Stomach (tissue), 19 donors: Measurements from ENCODE around the gene DUS3L. TPM values are rescaled to one million over a fixed set of nuclear protein-coding genes. Genes with fewer than 3 reads are reported as not detected.

Experiments used
- DNase-seq, 2 donors: peaks; one replicate each; pipeline versions ENCODE4 v3.0.0 to v3.0.0-alpha.2; 2013 to 2019
- H3K27ac ChIP-seq, 5 donors: fragments of 200-600 bp in 4 of 5; sonication (generic) in 4 of 5; one replicate each; pipeline ENCODE4 v1.5.1; 2013 to 2019; ENCODE audit warnings: mild to moderate bottlenecking in 1 of 5, moderate library complexity in 1 of 5
- H3K27me3 ChIP-seq, 3 donors: fragments of 200-600 bp; sonication (generic); one replicate each; pipeline ENCODE4 v1.5.1; 2017 to 2019; ENCODE audit warnings: mixed run types in 1 of 3
- H3K36me3 ChIP-seq, 4 donors: fragments of 200-600 bp; sonication (generic); 1 replicate in 3 of 4; 2 replicates in 1 of 4; pipeline ENCODE4 v1.5.1; 2016 to 2019
- H3K4me1 ChIP-seq, 4 donors: fragments of 200-600 bp; sonication (generic); one replicate each; pipeline ENCODE4 v1.5.1; 2016 to 2019
- H3K4me3 ChIP-seq, 4 donors: fragments of 200-600 bp; sonication (generic) in 3 of 4; one replicate each; pipeline ENCODE4 v1.5.1; 2016 to 2019; ENCODE audit warnings: mild to moderate bottlenecking in 1 of 4
- H3K9me3 ChIP-seq, 4 donors: fragments of 200-600 bp; sonication (generic); one replicate each; pipeline ENCODE4 v1.5.1; 2016 to 2019
- EP300 ChIP-seq: sonication (generic); formaldehyde crosslinking; IDR thresholded peaks from one replicate; pipeline ENCODE4 v1.6.1; 2017; ENCODE audit warnings: antibody characterized with exemption
- POLR2A ChIP-seq, 4 donors: fragments of 450-650 bp; IDR thresholded peaks; one replicate each; pipeline ENCODE4 v1.6.1; 2016; ENCODE audit warnings: antibody characterized with exemption in 4 of 4, control low read depth in 2 of 4, mild to moderate bottlenecking in 1 of 4, moderate library complexity in 1 of 4
- POLR2AphosphoS5 ChIP-seq, 3 donors: sonication (generic); formaldehyde crosslinking; IDR thresholded peaks; one replicate each; pipeline ENCODE4 v1.6.1; 2016; ENCODE audit warnings: antibody characterized with exemption in 3 of 3
- WGBS, 5 donors: extraction: QIAGEN DNeasy Blood & Tissue Kit in 3 of 5; methylation state at CpG; one replicate each; pipeline versions ENCODE4 v1.1.5 to v1.1.7; 2013 to 2018; 5-methylcytosine and 5-hydroxymethylcytosine counted together
- intact Hi-C: fragments of 100-400 bp; cut with DNase I; formaldehyde crosslinking; loops from one replicate; pipeline ENCODE4 v1.15.1; 2023; ENCODE audit warnings: low total_unique reads
- long read RNA-seq, 10 donors: transcript quantifications; one replicate each; lab custom pipeline, GENCODE V29; 2026
- polyA plus RNA-seq, 3 donors: library from polyadenylated mRNA; stranded (reverse); fragments of 200-250 nt; gene quantifications; one replicate each; pipeline ENCODE4 v1.2.3, GENCODE V29; 2013
- total RNA-seq, 5 donors: library from RNA; depleted of rRNA; stranded (reverse); fragments of >200 nt; gene quantifications; one replicate each; pipeline versions ENCODE4 v1.1.0 to v1.2.3, GENCODE V29; 2014 to 2016
- TF ChIP-seq, protein P1 (sequence below), 7 experiments: fragments of 450-650 bp in 4 of 7; fragments of 200-600 bp in 3 of 7; sonication (generic) in 3 of 7; IDR thresholded peaks; one replicate each; pipeline ENCODE4 v1.5.1; 2016 to 2019; ENCODE audit warnings: antibody characterized with exemption in 7 of 7, control low read depth in 2 of 7, mild to moderate bottlenecking in 1 of 7
- donor health status: healthy with polysubstance abuse.
- donor health status: Bipolar disorder and iron deficiency.
- donor health status: healthy.

DUS3L gene, protein sequence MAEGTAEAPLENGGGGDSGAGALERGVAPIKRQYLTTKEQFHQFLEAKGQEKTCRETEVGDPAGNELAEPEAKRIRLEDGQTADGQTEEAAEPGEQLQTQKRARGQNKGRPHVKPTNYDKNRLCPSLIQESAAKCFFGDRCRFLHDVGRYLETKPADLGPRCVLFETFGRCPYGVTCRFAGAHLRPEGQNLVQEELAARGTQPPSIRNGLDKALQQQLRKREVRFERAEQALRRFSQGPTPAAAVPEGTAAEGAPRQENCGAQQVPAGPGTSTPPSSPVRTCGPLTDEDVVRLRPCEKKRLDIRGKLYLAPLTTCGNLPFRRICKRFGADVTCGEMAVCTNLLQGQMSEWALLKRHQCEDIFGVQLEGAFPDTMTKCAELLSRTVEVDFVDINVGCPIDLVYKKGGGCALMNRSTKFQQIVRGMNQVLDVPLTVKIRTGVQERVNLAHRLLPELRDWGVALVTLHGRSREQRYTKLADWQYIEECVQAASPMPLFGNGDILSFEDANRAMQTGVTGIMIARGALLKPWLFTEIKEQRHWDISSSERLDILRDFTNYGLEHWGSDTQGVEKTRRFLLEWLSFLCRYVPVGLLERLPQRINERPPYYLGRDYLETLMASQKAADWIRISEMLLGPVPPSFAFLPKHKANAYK
- 10 to 100 TPM; 25.2 to 67.5 (median 54.0) TPM for total RNA-seq
- 10 to 100 TPM; 28.9 to 42.6 (median 37.2) TPM for polyA plus RNA-seq
- long read RNA-seq, donor 1, partial matches to known transcripts: 0 of 5 reads
- long read RNA-seq, donor 1, other reads (novel, unspliced or antisense): 0 of 5 reads
- long read RNA-seq, donor 2, partial matches to known transcripts: 0 of 2 reads
- long read RNA-seq, donor 2, other reads (novel, unspliced or antisense): 0 of 2 reads
- long read RNA-seq, donor 3: 0 reads
- long read RNA-seq, donor 4: 0 reads
- long read RNA-seq, donor 5, partial matches to known transcripts: 0 of 1 reads
- long read RNA-seq, donor 5, other reads (novel, unspliced or antisense): 0 of 1 reads
- long read RNA-seq, donor 6, transcript DUS3L-201 (13 exons, 2,113 nt): major isoform, 7 of 11 reads
- long read RNA-seq, donor 6, partial matches to known transcripts: 0 of 11 reads
- long read RNA-seq, donor 6, other reads (novel, unspliced or antisense): 0 of 11 reads
- long read RNA-seq, donor 7, transcript DUS3L-201 (13 exons, 2,113 nt): major isoform, 6 of 7 reads
- long read RNA-seq, donor 7, partial matches to known transcripts: 0 of 7 reads
- long read RNA-seq, donor 7, other reads (novel, unspliced or antisense): 0 of 7 reads
- long read RNA-seq, donor 8, partial matches to known transcripts: 0 of 2 reads
- long read RNA-seq, donor 8, other reads (novel, unspliced or antisense): 0 of 2 reads
- long read RNA-seq, donor 9, partial matches to known transcripts: 0 of 3 reads
- long read RNA-seq, donor 9, other reads (novel, unspliced or antisense): 0 of 3 reads
- long read RNA-seq, donor 10: 0 reads

DNA sequence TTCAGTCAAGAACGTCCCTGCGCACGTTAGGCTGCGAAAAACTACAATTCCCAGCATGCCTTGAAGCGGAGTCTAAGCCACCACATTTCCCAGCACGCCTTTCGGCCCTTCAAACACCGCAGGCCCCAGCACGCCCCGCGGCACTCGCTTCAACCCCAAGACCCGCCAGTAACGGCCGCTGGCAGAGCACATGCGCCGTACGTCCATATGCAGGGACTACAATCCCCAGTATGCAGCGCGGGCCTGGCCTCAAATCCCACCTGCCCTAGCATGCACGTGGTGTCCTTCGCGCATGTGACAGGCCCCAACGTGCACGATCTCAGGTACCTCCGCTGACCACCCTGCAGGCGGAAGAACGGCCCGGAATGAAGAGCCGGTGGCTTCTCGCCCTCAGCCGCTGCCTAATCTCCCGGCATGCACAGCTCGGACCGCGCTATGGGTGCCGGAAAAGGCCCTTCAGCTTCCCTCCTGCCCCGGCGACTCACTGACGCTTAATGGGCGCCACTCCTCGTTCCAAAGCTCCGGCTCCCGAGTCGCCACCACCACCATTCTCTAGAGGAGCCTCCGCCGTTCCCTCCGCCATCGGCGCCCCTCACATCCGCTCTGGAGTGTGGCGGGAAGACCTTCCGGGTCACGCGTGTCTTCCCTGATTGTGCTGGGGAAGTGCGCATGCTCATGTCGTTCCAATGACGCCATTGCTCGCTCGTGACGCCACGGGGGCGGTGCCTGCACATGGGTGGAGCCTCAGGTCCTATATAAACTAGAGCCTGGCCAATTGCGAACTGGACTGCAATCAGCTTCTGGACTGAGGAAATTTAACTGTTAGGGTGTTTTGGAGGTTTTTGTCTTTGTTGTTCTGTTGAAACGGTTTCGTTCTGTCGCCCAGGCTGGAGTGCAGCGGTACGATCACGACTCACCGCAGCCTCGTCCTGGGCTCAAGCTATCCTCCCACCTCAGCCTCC lies at the start of gene DUS3L:
TSS of gene DUS3L (minus strand) at position 605 of the 962 bp plus-strand sequence. CDS start at position 583, 22 bp downstream.
- WGBS, 5 donors: 10 to 23% (median 10%) methylated on average over 30 to 72 of the region's 72 CpGs
- H3K4me1 ChIP-seq: peaks cover 7 to 23% (median 13%) of the 10 kb centered on the region in 4 donors
- no peaks in the 10 kb centered on the region for H3K9me3 ChIP-seq
- intact Hi-C loops: no loop called here
- H3K27me3 ChIP-seq: no peaks in the 10 kb centered on the region
- H3K4me3 ChIP-seq: peak within 1 kb of the TSS; percentile 79 to 92 (median 88)
- peaks cover 41 to 43% (median 43%) of the 10 kb centered on the region in 4 donors for H3K36me3 ChIP-seq
- DNase-seq: peak; percentile 98 to 99
- H3K27ac ChIP-seq: peak within 1 kb of the TSS; percentile 95 to 99 (median 99)
- TF ChIP-seq, protein P1, sequence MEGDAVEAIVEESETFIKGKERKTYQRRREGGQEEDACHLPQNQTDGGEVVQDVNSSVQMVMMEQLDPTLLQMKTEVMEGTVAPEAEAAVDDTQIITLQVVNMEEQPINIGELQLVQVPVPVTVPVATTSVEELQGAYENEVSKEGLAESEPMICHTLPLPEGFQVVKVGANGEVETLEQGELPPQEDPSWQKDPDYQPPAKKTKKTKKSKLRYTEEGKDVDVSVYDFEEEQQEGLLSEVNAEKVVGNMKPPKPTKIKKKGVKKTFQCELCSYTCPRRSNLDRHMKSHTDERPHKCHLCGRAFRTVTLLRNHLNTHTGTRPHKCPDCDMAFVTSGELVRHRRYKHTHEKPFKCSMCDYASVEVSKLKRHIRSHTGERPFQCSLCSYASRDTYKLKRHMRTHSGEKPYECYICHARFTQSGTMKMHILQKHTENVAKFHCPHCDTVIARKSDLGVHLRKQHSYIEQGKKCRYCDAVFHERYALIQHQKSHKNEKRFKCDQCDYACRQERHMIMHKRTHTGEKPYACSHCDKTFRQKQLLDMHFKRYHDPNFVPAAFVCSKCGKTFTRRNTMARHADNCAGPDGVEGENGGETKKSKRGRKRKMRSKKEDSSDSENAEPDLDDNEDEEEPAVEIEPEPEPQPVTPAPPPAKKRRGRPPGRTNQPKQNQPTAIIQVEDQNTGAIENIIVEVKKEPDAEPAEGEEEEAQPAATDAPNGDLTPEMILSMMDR (IDR thresholded peaks at IDR 0.05): peak in 1 of 7 experiments; percentile 19
- TF ChIP-seq POLR2AphosphoS5 (IDR thresholded peaks at IDR 0.05) (peak; percentile 85 to 96 (median 91)), EP300 (no peak), POLR2A (IDR thresholded peaks at IDR 0.05) (peak in 1 of 4 donors; percentile 11)

DNA sequence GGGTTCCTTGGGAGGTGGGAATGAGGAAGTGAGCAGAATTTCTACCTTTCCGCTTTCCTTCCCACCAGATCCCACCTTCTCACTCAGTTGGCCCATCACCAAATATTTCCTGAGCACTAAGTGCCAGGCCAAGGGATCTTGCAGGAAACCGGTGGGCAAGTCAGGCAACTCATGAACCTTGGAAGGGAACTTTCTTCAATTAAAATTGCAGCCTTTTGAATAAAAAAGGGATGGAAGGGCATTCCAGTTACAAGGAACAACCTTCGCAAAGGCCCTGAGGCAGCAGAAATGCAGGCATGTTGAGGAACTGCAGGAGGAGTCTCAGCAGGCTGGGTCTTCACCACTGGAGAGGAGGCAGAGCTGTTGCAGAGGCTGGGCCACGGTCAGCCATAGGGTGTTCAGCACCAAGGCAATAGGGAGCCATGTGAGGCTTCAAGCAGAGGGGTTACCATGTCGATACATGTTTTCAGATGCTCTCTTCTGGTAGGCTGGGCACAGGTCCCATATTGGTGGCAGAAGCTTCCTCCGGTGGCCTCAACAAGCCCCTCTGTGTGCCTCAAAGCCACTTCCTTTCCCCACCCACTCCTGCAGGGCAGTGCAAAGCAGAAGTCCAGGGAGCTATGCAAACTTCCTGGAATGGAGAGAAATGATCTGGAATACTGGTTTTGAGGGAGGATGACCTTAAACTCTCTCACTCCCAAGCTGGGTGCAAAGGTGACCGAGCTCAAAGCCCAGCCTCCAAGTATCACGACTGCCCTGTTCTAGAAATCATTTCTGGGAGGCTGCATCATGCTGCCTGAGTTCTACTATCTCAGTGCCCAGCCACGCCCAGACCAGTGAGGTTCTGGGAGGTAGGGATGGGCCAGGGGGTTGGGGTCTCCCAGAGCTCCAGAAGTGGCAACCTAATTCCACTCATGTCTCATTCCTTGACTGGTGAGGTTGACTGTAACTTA lies 48.4 kb upstream of the DUS3L start, which contains the start of gene FUT6:
TSS of gene FUT6 (minus strand) at position 638 of the 953 bp plus-strand sequence. CDS start 7,135 bp downstream, outside the sequence.
- intact Hi-C loops: no loop called here
- H3K9me3 ChIP-seq: no peaks in the 10 kb centered on the region
- H3K4me3 ChIP-seq: no peak within 1 kb of the TSS
- no peak for DNase-seq
- H3K36me3 ChIP-seq: peaks cover 0 to 7% (median 0%) of the 10 kb centered on the region in 4 donors
- 68 to 79% (median 72%) methylated on average over 9 of the region's 9 CpGs for WGBS, 5 donors
- no peak within 1 kb of the TSS for H3K27ac ChIP-seq
- H3K4me1 ChIP-seq: no peaks in the 10 kb centered on the region
- H3K27me3 ChIP-seq: no peaks in the 10 kb centered on the region
- TF ChIP-seq POLR2A (IDR thresholded peaks at IDR 0.05) (no peak), EP300 (no peak), POLR2AphosphoS5 (IDR thresholded peaks at IDR 0.05) (no peak)
- TF ChIP-seq, protein P1 (IDR thresholded peaks at IDR 0.05): no peak
